Measurements from ENCODE around the gene RAB8B.
A peak's percentile ranks its signal among the peaks of the same experiment; 100 is the strongest.

RAB8B gene

GRCh38 chr15:63277893-63278456, 88.6 kb downstream of the RAB8B start:
- TF ChIP-seq, protein P1, sequence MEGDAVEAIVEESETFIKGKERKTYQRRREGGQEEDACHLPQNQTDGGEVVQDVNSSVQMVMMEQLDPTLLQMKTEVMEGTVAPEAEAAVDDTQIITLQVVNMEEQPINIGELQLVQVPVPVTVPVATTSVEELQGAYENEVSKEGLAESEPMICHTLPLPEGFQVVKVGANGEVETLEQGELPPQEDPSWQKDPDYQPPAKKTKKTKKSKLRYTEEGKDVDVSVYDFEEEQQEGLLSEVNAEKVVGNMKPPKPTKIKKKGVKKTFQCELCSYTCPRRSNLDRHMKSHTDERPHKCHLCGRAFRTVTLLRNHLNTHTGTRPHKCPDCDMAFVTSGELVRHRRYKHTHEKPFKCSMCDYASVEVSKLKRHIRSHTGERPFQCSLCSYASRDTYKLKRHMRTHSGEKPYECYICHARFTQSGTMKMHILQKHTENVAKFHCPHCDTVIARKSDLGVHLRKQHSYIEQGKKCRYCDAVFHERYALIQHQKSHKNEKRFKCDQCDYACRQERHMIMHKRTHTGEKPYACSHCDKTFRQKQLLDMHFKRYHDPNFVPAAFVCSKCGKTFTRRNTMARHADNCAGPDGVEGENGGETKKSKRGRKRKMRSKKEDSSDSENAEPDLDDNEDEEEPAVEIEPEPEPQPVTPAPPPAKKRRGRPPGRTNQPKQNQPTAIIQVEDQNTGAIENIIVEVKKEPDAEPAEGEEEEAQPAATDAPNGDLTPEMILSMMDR (conservative IDR thresholded peaks at IDR 0.05; ENCODE audit: low read depth, low read length), result no peak

DNA sequence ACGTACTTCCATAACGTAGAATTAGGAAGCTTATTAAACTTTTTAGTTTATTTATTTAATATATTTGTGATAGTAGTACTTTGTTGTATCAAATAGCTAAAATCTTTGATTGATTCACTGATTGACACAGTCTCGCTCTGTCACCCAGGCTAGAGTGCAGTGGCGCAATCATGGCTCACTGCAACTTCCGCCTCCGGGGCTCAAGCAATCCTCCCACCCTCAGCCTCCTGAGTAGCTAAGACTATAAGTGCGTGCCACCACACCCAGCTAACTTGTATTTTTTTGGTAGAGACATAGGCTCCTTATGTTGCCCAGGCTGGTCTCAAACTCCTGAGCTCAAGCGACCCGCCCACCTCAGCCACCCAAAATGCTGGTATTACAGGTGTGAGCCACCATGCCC, 93.7 kb downstream of the RAB8B start:
- H3K4me3 ChIP-seq (ENCODE audit: low read depth, low read length), result no peak overlapping the region
- no peak for DNase-seq (ENCODE audit: low read depth)
- TF ChIP-seq, protein P1 (conservative IDR thresholded peaks at IDR 0.05; ENCODE audit: low read depth, low read length), result no peak

More at GRCh38 chr15:63277893-63278456, 88.6 kb downstream of the RAB8B start:
- peak overlapping the region; percentile 81 for H3K4me3 ChIP-seq (ENCODE audit: low read depth, low read length)
- peak; percentile 35 for DNase-seq (ENCODE audit: low read depth)

- TF ChIP-seq, protein P1 (conservative IDR thresholded peaks at IDR 0.05; ENCODE audit: low read depth, low read length), result no peak
- H3K4me3 ChIP-seq (ENCODE audit: low read depth, low read length), result no peak overlapping the region
- no peak for DNase-seq (ENCODE audit: low read depth)
These were observed 94.9 kb downstream of the RAB8B start for GRCh38 chr15:63284335-63284734.

DNA sequence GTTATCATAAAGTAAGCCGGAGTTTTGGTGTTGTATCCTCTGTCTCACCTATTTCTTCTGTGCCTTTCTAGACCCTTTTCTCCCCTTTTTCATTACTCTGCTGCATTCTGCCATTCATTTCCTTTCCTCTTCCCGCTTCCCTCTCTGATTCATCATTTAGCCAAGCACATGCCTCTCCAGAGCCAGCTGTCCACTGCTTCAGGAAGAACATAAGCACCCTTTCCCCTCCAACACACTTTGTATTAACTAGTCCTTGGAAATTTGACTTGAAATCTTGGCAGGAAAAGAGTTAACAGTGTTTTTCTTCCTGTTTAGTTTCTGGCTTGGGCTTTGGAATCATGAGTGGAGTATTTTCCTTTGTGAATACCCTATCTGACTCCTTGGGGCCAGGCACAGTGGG, 97.7 kb downstream of the RAB8B start:
- peak; percentile 52 for DNase-seq (ENCODE audit: low read depth)
- TF ChIP-seq, protein P1 (conservative IDR thresholded peaks at IDR 0.05; ENCODE audit: low read depth, low read length), result no peak
- H3K4me3 ChIP-seq (ENCODE audit: low read depth, low read length), result no peak overlapping the region

- TF ChIP-seq, protein P1 (conservative IDR thresholded peaks at IDR 0.05; ENCODE audit: low read depth, low read length), result peak; percentile 17
- DNase-seq (ENCODE audit: low read depth), result peak; percentile 28
- no peak overlapping the region for H3K4me3 ChIP-seq (ENCODE audit: low read depth, low read length)
These were observed 98.9 kb downstream of the RAB8B start for GRCh38 chr15:63288342-63288741.

DNA sequence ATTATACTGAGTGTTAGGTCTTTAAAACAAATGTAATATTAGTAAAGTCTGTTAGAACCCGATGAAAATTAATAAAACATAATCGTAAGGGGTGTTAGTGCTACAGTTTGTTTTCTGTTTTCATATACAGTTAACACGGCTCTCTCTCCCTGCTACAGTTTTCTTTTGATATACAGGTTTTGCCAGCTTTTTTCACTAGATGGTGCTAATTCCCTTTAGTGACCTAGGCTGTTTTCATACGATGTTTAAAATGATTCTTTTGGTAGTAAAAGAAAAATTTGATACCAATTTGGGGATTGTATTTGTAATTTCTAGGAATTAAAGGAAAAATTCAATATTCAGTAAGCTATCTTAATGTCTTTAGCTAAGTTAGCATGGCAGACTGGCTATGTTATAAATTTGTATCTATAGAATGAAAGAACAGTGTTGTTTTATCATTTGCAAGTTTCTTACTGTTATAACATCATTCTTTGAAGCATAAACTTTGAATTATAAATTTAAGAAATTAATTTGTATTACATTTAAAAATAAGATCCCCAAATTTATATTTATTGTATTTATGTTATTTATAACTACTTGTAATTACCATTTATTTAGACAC, 99.5 kb downstream of the RAB8B start:
- peak; percentile 79 for DNase-seq (ENCODE audit: low read depth)
- TF ChIP-seq, protein P1 (conservative IDR thresholded peaks at IDR 0.05; ENCODE audit: low read depth, low read length), result peak; percentile 65
- no peak overlapping the region for H3K4me3 ChIP-seq (ENCODE audit: low read depth, low read length)

- TF ChIP-seq, protein P1 (conservative IDR thresholded peaks at IDR 0.05; ENCODE audit: low read depth, low read length), result no peak
- DNase-seq (ENCODE audit: low read depth), result peak; percentile 96
- H3K4me3 ChIP-seq (ENCODE audit: low read depth, low read length), result no peak overlapping the region
These were observed 102.1 kb downstream of the RAB8B start for GRCh38 chr15:63291507-63291906.
